Fibroblast of skin of right quadriceps (primary cell): ENCODE data around the gene NLRC5.

Experiments
- DNase-seq: peaks from one replicate; pipeline ENCODE4 v3.0.0-alpha.2; 2013

The NLRC5 gene

GRCh38 chr16:57028086-57028485 is 38.7 kb downstream of the NLRC5 start:
- no peak for DNase-seq

GRCh38 chr16:57029161-57030160 is 40.1 kb downstream of the NLRC5 start:
- peak; percentile 48 for DNase-seq

DNA sequence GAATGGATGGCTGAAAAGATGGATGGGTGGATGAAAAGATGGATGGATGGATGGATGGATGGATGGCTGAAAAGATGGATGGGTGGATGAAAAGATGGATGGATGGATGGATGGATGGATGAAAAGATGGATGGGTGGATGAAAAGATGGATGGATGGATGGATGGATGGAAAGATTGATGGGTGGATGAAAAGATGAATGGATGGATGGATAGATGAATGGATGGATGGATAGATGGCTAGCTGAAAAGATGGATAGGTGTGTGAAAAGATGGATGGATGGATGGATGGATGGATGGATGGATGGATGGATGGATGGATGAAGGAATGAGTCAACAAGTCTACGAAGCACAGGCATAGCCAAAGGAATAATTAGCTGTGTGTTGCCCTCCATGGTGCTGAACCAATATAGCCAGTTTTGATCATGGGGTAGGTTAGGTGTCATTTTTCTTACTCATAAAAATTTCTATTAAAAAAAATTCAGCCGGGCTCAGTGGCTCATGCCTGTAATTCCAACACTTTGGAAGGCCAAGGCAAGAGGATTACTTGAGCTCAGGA is 41.1 kb downstream of the NLRC5 start:
- no peak for DNase-seq

DNA sequence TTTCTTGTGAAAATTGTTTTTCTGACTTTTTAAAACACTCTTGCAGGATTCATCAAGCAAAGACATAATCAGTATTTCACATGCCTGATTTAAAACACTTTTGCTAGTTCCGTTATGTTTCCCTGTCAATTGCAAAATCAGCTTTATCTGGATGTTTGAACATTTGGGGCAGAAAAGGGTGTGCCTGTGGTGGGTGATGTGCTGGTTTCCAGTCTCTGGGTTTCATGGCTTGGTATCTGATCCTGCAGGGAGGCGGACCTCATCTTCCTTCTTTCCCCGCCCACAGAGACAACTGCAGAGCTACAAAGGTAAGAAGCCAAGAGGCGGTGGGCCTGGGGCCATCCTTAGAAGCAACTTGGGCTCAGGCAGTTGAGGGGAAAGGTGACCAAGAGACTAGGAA is 41.8 kb downstream of the NLRC5 start:
- DNase-seq, result no peak

DNA sequence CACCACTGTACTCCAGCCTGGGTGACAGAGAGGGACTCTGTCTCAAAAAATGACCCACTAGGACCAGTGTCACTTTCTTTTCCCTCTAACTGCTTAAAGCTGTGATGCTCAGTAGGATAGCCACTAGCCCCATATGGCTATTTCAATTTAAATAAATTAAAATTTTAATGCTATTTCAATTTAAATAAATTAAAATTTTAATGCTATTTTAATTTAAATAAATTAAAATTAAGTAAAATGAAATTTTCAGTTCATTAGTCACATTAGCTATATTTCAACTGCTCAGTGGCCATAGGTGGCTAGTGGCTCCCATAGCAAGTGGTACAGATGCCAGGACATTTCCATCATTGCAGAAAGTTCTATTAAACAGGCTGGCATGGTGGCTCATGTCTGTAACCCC is 43.0 kb downstream of the NLRC5 start:
- DNase-seq, result no peak

- DNase-seq, result no peak
Observed at GRCh38 chr16:57032931-57033330, 43.6 kb downstream of the NLRC5 start.

DNA sequence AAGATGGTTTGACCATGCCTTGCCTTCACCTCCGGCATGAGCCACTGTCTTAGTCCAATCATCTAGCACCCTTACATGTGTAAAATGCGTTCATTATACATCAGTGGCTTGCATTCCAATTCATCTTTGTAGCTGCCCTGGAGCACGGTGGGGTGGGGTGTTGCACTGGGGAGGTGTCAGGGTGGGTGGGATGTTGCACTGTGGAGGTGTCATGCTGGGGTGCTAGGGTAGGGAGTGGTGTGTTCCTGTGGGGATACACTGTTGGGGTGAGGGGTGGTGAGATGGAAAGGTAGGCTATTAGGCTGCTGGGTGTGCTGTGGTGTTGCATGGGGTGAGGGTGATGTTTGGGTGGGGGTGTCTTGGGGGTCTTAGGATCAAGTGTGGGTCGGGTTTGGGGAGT is 47.0 kb downstream of the NLRC5 start:
- DNase-seq, result no peak

DNA sequence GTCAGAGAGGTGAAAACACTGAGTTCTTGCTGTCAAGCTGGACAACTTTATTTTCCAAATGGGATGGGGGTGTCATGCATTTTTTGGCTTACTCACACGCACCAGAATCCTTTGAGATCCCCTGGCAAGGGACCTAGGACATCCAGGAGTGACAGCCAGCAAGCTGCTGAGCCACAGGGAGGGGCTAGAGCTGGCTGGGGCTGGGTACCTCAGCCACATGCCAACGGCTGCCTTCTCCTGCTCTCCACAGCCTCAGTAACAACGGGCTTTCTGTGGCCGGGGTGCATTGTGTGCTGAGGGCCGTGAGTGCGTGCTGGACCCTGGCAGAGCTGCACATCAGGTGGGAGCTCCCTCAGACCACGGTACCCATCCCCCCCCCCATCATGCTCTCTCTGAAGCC is 47.6 kb downstream of the NLRC5 start:
- DNase-seq, result no peak

- DNase-seq, result peak; percentile 65
Observed at GRCh38 chr16:57038166-57038565, 48.8 kb downstream of the NLRC5 start.

DNA sequence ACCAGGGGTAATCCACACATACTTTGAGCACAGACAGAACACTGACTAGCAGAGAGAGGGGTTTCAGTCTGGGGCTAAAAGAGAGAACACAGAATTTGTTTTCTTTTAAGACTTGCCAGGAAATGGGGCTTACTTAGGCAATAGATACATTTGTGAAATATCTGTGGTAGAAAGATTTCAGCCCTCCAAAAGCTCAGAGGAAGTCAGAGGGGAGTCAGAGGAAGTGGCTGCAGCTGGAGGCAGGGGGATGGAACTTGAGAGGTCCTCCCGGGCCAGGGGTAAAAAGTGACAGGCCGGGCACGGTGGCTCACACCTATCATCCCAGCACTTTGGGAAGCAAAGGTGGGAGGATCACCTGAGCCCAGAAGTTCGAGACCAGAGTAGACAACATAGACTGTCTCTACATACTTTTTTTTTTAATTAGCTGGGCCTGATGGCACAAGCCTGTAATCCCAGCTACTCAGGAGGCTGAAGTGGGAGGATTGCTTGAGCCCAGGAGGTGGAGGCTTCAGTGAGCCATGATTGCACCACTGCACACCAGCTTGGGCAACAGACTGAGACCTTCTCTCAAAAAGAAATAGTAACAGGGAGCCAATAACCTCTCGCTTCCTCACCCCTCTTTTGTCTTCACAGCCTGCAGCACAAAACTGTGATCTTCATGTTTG is 49.9 kb downstream of the NLRC5 start:
- peak; percentile 89 for DNase-seq

DNA sequence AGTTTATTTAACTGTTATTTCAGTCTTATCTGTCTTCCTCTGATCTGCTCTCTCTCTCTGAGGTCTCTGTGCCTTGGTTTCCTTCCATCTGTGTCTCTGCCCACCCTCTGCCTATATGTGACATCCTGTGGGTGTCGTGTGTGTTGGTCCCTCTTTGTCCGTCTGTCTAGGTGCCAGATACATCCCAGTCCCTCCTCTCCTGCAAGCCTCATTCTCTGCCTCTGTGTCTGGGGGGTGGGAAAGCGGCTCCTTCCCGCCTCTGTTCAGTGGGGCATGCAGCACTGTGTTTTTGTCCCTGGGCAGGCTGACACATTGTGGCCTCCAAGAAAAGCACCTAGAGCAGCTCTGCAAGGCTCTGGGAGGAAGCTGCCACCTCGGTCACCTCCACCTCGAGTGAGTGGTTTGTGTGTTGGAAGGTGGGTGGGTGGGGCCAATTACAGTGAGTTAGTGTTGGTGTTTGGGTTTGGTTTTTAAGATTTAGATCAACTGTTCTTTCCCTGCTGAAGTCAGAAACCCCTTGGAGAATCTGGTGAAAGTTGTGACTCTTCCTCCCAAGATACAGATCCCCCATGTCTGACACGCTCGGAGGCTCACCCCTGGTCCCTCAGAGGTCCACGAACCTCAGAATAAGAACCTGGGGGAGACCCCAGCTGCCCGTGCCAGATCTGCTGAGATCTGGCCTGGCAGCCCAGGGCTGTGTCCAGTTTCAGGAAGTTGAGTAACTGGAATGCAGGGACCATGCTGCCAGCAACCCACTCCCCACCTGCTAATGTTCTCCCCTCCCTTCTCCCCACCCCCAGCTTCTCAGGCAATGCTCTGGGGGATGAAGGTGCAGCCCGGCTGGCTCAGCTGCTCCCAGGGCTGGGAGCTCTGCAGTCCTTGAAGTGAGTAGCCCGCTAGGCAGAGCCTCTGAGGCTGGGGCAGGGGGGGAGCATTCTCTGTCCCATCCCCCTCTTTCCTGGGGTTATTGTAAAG is 52.1 kb downstream of the NLRC5 start:
- DNase-seq, result no peak

DNA sequence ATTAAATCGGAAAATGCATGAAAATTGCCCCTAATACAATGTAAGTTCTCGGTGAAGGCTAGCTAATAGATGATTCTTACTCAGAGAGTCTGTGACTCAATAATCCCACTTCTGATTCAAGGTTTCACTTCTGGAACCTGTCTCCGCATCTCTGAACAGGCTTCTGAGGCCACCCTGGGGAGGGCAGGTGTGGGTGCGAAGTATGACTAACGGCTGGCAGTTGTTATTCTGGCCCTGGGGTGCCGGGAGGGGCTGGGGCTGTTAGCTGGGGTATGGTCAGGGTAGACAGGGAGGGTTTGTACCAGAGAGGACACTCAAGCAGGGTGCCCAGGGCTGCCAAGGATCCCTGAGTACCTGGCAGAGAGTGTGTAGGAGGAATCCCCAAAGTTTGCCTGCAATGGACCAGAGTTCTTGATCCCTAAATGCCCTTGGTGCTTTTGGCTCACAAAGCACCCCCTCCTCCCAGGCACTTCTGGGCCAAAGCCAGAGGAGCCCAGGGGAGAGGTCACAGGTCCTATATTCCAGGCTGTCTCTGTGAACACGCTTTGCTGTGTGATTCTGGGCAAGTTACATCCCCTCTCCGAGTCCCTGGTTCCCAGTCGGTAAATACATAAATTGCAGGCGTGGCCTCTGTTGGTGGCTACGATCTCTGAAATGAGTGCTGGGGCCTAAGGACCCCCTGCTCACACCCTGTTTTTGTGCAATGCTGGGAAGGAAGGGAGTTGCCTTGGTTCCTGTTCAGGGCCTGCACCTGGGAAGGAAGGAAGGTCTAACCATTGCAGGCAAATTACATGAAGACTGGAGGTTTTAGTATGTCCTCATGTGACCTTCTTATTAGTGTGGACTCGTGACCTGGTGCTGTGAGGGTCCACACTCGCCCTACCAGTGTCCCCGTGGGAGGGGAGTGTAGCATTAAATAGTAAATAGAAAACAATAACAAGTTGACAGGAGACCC is 53.1 kb downstream of the NLRC5 start:
- DNase-seq, result no peak

GRCh38 chr16:57043248-57043647 is 53.9 kb downstream of the NLRC5 start:
- no peak for DNase-seq

DNA sequence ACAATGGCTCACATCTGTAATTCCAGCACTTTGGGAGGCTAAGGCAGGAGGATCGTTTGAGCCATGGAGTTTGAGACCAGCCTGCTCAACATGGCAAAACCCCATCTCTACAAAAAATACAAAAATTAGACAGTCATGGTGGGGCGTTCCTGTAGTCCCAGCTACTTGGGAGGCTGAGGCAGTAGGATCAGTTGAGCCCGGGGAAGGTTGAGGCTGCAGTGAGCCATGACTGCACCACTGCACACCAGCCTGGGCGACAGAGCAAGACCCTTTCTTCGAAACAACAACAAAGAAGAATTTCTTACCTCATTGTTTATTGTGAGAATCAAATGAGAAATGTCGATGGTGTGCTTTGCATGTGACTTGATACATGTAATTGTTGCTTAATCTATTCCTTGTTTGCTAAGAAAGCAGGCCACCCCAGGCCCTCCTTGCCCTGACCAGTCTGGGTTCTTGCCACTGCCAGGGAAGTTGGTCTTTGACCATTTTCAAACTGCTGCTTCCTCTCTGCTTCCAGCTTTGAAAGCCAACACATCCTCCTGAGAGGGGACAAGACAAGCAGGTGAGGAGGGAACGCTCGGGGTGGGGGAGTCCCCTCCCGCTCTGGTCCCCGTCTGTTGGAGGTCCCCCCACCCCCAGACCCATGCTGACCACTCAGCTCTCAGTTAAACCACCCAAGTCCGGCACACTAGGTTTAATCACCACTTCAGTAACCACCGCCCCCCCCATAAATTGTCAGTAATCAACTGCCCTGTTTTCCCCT is 55.8 kb downstream of the NLRC5 start:
- no peak for DNase-seq

DNA sequence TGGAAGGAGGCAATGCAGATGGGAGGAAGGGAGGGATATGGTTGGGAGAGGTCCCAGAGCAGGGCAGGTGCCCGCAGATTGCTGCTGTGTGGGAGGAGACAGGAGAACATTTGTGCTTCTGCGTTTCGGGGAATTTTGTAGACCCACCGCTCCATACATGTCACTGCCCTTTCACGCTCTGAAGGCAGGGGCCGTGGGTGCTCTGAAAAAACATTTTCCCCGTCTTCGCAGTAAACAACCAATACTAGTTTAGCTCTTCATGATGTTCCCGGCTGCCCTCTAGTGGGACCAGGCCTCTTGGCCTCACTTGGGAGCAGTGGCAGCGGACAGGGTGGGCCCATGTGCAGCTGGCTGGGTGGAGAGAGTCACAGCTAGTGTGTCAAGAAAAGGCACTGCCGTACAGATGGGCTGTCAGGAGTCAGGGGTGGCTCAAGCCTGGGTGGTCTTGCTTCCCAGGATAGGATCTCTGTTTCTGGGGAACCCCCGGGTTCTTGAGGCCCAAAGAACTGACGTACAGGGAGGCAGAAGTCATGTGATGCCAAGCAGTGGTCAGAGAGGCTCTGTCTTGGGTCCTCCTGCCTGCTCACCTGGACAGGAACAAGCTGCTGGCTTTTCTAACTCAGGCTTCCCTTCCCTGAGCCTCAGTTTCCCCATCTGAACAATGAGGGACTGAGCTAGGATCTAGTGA is 56.5 kb downstream of the NLRC5 start:
- DNase-seq, result peak; percentile 61

DNA sequence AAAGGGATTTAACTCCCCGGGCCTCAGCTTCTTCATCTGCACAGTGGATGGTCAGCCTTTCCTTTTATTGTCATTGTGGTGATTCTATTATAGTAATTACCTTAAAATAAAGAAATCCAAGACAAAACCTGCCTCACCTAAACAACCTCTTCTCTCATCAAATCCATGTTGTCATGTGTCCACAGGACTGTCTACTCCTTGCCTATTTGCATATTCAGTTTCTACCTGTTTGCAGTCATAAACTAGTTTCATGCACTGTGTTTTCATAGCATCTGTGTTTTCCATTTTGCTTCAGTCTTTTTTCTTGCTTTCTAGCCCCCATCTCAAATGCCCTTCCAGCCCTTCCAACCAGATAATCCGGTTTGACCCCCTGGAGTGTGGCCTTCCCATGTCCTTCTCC is 58.7 kb downstream of the NLRC5 start:
- no peak for DNase-seq

GRCh38 chr16:57049678-57050077 is 60.3 kb downstream of the NLRC5 start:
- DNase-seq, result no peak

DNA sequence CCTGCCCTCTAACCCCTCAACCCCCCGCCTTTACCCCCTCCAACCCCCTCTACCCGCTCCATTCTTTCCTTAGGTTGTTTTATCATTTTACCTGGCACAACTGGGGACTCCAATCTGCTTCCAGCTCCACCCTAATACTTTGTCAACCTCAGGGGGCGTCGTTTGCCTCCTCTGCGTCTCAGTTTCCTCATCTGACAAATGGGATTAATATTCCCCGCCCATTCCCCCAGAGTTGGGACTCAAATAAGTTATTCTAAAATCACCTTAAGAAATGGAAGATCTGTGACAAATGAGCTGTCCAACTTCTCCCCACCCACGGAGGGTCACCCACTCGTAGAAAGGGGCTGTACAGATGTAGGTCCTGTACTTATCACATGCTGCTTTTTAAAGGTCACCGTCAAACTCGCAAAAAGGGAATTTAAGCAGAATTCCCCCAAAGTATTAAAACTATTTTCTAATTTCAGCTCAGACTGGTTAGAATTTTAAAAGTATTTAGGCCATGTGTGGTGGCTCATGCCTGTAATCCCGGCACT is 62.4 kb downstream of the NLRC5 start:
- DNase-seq, result no peak

DNA sequence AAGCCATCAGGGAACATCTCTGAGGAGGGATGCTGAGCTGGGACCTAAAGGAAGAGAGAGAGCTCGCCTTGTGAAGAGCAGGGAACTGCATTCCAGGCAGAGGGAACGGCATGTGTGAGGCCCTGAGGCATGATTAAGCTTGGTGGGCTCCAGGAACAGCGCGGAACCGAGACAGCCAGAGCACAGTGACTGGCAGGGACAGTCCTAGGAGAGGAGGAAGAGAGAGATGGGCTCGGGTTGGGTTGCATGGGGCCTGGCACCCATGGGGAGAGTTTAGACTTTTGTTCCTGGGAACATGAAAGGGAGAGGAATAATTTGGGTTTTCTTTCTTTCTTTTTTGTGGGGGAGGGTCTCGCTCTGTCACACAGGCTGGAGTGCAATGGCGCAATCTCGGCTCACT is 63.8 kb downstream of the NLRC5 start:
- DNase-seq, result no peak

DNA sequence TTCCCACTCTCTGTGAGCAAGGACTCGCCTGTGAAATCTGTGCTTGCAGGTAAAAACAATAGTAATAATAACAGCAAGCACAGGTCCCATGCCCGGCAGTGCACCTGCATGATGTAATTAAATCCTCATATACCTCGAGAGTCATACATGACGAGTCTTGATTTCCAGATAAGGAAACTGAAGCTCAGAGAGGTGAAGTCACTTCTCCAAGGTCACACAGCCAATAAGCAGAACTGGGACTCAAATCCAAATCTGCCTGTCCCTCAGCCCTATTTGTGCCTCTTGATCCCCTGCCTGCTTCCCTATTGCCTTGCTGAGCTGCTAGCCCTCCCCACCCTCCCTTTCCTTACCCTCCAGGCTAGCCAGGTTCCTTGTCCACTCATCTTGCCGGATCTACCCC is 65.0 kb downstream of the NLRC5 start:
- DNase-seq, result no peak
